Cortex of kidney (tissue), 1 donor: ENCODE data around the gene KAT2A.

Source experiments
- DNase-seq: peaks from one replicate; lab custom pipeline; 2025; lab: John Stamatoyannopoulos, UW

The KAT2A gene

DNA sequence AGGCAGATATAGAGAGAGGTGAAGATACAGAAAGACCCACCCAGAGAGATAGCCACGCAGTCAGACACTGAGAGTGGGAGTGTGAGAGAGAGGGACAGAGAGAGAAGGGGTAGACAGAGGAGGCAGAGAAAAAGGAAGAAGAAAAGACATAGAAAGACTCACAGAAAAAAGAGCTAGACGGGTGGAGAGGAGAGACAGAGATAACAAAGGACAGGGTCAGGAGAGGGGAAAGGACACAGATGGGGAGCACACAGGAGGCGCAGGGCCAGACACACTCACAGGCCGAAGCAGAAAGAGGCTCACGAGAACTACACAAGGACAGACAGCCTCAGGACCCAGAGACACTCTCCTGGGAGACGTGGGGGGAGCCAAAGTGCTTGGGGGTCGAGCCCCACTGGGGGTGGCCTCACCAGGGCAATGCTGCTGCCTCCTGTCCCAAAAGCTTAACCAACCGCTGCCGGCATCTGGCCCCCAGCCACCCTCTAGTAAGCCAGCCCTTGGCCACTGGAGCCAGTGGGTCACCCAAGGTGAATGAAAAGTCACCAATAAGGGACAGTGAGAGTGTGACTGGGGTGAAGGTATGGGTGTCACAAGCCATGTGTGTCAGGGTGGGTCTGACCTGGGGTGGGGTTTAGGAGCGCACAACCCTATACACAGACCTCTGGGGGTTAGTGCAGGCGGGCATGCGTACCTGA lies 26.6 kb downstream of the KAT2A start:
- DNase-seq, result no peak

DNA sequence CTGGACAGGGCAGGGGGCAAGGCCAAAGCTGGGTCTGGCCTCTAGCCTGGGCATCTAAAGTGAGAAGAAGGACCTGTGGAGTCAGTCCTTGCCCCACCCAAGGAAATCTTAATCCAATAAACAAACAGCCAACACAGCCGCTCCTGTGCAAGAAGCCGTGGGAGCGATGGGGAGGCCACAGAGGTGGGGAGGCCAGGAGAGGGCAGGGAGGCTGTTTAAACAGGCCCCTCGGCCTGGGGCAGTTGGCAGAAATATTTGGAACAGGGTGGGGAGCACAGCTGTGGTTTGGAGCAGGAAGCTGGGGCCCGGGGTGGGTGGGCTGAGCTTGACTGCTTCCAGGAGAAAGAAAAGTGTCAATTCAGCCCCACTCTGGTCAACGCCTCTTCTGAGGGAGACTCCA lies 28.2 kb downstream of the KAT2A start:
- no peak for DNase-seq

DNA sequence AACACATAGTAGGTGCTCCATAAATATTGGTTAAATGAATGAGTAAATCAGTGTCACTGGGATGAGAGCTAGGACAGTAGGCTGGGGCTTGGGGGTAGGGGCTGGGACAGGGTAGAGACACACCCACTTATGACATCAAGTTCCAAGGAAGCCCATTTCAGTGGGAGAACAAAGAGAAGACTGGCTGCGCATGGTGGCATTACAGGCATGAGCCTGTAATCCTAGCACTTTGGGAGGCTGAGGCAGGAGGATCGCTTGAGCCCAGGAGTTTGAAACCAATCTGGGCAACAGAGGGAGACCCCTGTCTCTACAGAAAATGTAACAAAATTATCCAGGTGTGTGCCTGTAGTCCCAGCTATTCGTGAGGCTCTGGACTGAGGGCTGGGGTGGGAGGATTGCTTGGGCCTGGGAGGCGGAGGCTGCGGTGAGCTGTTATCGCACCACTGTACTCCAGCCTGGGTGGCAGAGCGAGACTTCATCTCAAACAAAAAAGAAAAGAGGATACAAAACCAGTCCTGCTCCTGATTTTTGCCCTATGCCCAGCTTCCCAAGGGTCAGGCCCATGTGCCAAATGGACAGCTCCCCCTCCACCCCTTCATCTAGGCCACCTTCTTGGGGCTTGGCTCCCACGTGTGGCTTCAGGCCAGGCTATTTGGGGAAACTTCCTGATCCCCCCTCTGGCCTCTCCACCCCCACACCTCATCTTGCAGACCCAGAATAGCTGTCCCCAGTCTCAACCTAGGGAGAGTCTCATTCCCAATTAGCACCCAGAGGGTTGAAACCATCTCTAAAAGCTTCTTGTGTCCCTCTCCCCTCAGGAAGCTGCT lies 30.0 kb downstream of the KAT2A start:
- no peak for DNase-seq

DNA sequence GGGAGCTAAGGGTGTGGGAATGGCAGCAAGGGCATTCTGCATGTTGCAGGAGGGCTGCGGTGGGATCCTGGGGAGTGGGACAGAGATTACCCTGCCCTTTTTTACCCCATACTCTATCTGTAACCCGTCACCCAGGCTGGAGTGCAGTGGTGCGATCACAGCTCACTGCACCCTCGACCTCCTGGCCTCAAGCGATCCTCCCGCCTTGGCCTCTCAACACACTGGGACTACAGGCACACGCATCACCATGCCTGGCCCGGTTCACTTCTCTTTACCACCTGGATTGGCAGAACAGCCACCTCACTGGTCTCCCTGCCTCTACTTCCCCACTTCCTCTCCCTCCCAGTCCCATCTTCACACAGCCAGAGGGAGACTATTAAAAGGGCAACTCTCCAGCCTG lies 32.4 kb downstream of the KAT2A start:
- DNase-seq, result no peak

DNA sequence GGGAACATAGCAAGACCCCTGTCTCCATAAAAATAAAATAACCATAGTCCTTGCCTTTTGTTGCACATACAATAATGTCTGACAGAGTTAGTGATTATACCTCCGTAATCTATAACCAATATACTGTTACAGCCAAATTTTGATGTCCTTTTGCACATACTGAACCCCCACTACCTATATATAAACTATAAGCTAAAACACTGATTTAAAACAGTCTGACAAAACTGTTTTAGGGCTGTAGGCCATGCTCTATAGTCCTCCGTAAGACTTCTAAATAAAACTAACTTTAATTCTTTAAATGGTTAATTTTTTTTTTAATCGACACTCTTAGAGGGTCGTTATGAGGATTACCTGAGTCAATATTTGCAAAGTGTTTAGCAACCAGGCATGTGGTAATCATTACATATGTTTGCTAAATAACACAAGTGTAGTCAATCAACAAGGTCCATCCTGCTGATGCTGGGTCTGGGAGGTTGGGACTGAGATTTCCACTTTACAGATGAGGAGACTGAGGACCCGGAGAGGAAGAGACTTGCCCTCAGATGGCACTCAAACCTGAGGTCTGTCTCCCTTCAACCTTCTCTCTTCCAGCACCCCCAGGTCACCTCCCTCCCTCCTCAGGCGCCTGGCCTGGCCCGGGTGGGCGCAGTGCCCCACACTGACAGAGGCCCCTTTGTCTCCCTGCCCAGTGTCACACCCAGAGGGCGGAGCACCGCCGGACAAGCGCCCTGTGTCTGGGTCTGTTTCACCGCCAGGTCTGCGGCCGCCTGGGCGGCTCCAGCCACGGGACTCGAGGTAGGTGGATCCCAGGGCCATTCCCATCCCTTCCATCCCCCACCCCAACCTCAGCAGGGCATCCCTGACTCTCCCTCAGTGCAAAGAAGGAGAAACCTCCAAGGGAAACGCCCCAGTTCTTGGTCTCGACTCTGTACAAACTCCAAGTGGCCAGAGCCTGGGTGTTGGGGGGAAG lies 33.1 kb downstream of the KAT2A start:
- DNase-seq, result no peak

DNA sequence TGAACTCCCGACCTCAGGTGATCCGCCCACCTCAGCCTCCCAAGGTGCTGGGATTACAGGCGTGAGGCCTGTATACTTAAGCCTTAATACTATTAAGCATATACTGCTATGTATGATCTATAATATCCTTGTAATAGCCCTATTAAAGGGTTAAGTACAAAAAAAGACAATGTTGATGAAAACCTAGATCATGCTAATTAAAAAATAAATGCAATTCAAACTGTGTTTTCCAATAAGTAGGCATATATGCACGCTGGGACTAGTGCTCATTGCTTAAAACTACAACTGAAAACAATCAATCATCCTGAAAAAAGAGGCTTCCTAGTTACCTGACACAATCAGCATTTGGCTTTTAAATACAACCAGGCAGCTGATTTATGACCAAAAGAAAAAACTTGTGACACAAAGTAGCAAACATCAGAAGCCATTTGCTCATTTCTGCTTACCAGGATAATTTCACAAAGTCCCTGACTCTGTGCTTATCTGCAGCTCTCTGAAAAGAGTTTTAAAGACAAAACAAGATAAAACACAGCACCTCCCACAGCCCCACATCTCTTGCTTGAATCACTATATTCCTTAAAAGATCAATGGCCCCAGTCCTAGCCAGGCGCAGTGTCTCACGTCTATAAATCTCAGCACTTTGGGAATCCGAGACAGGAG lies 34.0 kb downstream of the KAT2A start:
- DNase-seq, result no peak

DNA sequence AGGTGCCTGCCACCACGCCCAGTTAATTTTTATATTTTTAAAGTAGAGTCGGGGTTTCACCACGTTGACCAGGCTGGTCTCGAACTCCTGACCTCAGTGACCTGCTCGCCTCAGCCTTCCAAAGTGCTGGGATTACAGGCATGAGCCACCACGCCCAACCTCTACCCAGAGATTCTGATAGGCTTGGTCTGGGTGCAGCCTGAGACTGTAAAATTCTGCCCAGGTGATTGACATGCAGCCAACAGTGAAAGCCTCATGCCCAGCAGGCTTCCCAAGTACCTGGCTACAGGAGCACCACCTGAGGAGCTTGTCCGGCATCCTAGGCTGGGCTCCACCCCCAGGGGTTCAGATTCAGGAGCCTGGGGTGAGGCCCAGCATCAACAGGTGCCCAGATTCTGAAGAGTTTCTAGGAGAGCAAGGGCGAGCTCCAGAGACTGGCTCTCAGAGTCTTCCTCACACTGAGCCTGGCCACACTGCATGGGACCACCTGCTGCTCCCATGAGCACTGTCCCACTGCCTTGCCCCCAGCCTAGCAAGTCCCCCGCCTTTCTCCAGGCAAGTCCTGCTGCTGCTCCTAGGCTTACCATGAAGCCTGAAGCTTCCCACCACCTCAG lies 39.5 kb downstream of the KAT2A start:
- no peak for DNase-seq

DNA sequence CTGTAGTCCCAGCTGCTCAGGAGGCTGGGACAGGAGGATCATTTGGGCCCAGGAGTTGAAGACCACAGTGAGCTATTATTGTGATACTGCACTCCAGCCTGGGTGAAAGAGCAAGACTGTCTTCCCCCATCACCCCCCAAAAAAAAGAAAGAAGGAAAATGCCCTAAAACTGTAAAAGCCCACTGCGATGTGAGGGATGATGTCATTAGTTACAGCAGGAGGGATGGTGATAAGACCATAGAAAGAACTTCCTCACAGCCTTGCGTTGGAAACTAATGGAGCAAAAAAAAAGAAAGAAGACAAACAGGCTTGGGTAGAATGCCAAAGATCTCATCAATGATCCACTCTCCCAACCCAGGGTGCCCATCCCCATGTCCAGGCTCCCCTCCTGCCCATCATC lies 41.6 kb downstream of the KAT2A start:
- DNase-seq, result no peak

DNA sequence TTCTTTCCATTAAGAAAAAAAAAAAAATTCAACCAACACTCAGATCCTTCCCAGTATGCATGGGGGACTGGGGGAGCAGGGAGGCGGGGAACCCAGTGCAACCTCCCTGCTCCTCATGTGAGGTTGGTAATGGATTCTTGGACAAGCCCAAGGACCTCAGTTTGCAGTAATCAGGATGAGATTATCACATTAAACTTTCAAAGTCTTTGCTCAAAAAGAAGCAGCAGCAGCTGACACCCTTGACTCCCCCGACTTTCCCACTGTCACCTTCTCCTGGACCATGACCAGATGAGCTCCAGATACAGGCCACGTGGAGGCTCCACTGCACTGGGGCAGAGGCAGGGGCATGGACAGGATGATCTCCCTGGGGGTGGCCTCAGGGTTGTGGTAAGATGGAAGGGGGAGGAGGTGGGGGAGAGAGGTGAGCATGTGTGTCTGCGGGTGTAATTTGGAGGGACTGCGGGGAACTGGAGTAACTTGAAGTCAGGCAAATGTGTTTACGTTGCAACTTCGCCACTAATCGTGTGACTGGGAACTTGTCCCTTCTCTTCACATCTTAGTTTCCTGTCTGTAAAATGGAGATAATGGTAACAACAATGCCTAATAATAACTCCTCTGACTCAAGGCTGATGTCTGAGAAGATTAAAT lies 42.6 kb downstream of the KAT2A start:
- DNase-seq, result no peak

DNA sequence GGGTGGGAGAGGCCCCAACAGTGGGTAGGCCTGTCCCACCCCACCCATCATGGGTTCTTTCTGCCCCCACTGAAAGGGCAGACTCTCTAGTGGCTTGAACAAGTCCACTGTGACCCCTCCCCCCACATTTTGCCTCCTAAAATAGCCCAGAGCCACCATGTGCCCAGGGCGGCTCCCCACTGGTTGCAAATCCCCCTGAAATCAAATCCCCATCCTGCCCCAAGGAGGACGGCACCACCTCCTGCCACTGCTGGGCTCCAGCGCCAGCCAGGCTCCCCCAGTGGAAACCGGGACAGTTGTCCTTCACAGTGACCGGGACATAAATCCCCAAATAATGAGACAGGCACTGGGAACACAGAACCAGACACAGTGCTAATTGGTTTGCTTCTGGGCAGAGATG lies 43.4 kb downstream of the KAT2A start:
- DNase-seq, result no peak

DNA sequence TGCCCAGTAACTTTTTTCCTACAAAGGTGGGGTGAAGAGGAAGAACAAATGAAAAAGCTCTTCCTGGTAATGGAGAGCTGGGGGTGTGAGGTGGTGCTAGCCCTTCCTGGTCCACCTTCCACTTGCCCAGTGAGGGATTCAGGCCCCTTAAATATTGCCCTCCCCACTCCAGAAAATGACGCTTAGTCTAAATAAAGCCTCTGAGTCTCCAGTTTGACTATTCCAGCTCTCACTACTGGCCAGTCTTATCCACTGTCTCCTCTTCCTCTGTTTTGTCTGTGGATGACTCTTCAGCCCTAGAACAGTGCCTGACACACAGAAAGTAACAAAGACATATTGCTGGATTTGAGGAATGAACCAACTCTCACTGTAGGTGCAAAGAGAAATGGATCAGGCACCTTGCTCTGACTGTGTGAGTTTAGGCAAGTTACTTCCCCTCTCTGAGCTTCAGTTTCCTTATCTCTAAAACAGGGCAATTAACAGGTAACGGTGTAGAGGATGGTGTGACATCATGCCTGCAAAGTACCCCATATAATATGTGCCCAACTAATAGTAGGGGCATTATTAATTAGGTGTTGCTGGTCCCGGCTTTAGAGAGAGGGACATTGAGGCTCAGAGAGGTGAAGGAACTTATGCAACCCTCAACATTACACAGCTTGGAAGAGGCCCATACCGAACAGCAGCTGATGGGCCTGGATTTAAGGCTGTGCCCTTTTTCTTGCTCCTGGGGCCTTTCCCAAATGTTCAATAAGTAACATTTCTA lies 44.2 kb downstream of the KAT2A start:
- no peak for DNase-seq

DNA sequence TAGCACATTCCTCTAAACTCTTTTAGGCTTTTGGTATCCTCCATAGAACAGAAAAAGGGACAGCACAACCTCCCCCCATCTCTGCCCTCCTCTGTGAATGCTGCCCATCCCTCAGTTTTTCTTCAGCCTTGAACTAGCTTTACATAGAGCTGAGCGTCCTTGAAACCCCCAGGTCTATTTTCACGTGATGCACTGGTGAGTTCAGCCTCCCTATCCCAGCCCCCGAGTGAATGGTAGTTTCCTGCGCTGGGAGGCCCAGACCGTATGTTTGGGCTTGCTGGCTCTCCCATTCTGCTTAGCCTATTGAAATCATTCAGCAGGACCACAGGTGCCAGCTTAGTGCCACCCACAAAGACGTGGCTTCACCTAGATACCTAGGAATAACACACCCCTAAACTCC lies 45.4 kb downstream of the KAT2A start:
- DNase-seq, result no peak

DNA sequence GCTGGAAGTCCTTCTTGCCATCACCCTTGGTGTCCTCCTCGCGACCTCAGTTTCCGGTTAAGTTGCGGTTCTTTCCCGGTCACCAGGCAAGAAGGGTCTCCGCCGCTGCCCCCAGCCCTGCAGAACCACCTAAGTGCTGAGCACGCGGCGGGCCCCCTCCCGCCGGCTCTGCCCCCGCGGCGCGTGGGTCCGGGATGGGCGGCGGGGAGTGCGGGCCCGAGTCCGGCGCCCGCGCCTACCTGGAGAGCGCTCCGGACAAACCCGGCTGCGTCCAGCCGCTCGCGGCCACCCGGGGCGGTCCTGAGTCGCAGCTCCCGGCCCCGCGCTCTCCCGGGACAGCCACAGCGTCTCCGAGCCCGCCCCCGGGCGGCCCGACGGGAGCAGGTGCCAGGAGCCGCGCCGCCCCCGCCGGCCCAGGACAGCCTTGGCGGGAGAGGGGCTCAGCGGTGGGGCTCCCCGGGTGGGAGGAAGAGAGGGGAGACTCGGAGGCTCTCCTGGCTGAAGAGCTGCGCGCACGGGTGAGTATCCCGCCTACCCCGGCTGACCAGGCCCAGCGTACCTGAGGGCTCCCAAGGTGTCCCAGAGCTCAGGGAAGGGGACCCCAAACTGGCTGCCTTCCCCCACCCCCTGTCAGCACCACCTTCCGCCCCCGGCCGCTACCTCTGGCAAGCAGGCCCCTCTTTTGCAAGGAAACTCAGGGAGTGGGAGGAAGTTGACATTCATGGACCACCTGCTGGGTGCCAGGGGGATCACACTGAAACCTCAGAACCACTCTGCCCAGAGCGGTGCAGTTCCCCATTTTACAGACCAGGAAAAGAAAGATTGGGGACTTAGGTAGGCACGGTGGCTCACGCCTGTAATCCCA lies 48.6 kb downstream of the KAT2A start:
- DNase-seq, result no peak

DNA sequence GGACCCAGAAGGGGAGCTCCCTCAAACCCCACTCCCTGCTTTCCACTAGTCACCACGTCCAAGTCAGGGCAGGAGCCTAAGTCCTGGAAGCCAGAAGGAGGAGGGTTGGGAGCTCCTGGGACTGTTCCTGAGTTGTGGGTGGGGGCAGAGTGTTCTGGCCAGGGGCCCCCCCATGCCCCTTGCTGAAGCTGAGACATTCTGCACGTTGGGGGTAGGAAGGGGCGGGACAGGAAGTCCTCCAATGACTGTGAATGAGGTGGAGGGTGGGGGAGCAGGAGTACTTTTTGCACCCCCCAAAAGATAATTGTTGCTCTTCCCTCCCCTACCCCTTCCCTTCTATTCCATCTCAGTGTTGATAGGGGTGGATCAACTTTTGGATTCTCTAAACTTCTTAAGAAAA lies 49.4 kb downstream of the KAT2A start:
- DNase-seq, result no peak

DNA sequence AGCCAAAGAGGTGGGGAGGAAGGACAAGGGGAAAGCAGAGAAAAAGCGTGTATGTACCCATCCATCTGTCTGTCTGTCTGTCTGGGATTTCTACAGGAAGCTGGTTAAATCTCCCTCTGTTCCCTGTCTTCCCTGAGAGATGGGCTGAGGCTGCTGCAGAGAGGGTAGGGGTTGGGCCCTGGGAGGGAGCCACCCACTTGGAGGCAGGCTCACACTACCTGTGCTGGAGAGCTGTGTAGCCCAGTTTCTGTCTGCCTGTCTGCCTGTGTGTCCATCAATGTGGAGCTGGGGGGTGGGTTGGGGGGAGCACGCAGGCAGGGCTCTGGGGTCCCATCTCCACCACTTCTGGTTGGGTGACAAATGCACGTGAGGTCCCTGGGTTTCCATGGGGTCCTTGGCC lies 52.2 kb downstream of the KAT2A start:
- DNase-seq, result no peak

DNA sequence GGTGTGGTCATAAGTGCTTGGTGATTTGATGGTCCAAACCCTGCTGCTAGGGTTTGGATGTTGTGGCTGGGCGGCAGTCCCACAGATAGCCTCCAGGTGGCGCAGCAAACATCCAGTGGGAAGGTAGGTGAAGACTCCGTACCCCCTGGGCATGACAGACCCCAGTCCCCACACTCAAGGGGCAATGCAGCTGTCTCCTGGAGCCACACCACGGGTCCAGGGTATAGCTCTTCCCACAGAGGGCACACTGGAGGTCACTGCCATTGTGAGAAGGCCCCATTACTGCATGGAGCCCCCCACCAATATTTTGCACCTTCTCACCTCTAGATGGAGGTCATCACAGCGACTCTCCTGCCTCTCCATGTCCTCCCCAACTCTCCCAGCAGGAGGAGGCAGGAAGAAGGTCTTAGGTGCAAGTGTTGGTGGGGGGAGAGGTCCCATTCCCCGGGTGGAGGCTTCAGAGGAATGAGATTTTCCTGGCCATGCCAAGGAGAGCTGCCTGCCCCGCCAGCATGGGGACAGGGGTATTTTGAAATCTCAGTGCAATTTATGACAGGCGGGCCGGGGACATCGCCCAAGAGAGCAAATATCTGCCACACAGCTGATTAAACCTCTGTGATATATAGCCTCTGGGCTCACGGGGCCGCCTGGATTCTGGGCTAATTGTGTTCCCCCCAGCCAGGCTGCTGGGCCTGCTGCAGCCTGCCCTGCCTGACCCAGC lies 53.6 kb downstream of the KAT2A start:
- DNase-seq, result no peak

DNA sequence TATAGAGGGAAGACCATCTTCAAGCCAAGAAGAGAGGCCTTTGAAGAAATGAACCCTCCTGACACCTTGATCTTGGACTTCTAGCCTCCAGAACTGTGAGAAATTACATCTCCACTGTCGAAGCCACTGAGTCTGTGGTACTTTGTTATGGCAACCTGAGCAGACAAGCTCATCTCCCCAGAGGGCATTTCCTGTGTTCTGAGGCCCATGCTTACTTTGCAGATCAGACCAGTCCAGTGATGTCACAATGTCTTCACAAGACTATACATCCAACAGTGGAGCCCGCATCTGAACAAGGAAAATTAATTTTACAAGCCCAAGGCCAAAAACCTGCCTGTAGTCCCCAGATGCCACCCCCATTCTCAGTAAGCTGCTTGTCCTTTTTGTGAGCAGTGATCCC lies 56.0 kb downstream of the KAT2A start:
- DNase-seq, result no peak
